ENCODE measurements around the gene SYNJ1. TPM values are rescaled to one million over a fixed set of nuclear protein-coding genes. Genes with fewer than 3 reads are reported as not detected.

SYNJ1 gene
- total and polyA plus RNA-seq, 10 of the 15 experiments (the other 5 are each of a cell fraction or from before 2014, with no cell fraction given) = 1.2 to 7.0 (median 3.5) TPM

- Histone ChIP-seq H3K27me3 (replicated peaks in 1 of 2; ENCODE audit: control insufficient read depth in 2 of 2, insufficient read depth in 2 of 2, low read length in 1 of 2) (no peaks in the 10 kb centered on the region), H3K9ac (ENCODE audit: control insufficient read depth, insufficient read depth, low read length) (no peak overlapping the region), H4K20me1 (ENCODE audit: control insufficient read depth, insufficient read depth) (no peaks in the 10 kb centered on the region), H3K9me3 (replicated peaks; ENCODE audit: control insufficient read depth, insufficient read depth, low read length) (no peaks in the 10 kb centered on the region), H3K79me2 (ENCODE audit: control insufficient read depth, insufficient read depth, low read length) (no peaks in the 10 kb centered on the region), H3K4me1 (ENCODE audit: control insufficient read depth, insufficient read depth, low read length) (no peaks in the 10 kb centered on the region), H3K36me3 (ENCODE audit: control insufficient read depth in 2 of 2, insufficient read depth in 2 of 2, low read length in 1 of 2) (peaks cover 2 to 4% of the 10 kb centered on the region in 2 experiments; a peak in 3 of 4 replicates), H2AFZ (ENCODE audit: control insufficient read depth, low read depth, low read length) (no peak overlapping the region), H3K4me3 (no peak overlapping the region), H3K4me2 (ENCODE audit: control insufficient read depth, insufficient read depth) (no peak overlapping the region), H3K27ac (ENCODE audit: control insufficient read depth, insufficient read depth) (no peak overlapping the region)
- RAD21 ChIA-PET (ENCODE audit: unreplicated experiment) = no interaction called here
- CTCF ChIA-PET = interaction anchor here (1.7 kb wide), 1 partner anchor 136 kb away, joined by 4 read pairs; no protein-coding TSS in a partner anchor
- POLR2A ChIA-PET = no interaction called here
- in situ Hi-C loops (cut with MboI) = no loop called here
- BruUV-seq (replicated peaks) = no TSS peak
- 98% methylated on average over 3 of the region's 3 CpGs for WGBS (ENCODE audit: insufficient coverage, insufficient replicate concordance, low lambda C conversion rate, missing lambda C conversion rate)
- intact Hi-C loops (cut with micrococcal nuclease; ENCODE audit: unreplicated experiment) = no loop called here
- SMC1A ChIA-PET (ENCODE audit: uncharacterized antibody, unreplicated experiment) = interaction anchor here (0.6 to 0.8 kb wide), 2 partner anchors 11 to 37 kb away, joined by 3 read pairs; no protein-coding TSS in a partner anchor
- DNase-seq (ENCODE audit: low read depth, low spot score) (no peak), FAIRE-seq (no peak), ATAC-seq (no peak)
- TF ChIP-seq MYB (IDR thresholded peaks at IDR 0.05; ENCODE audit: borderline replicate concordance, low read depth, low read length) (no peak), RAD21 (IDR thresholded peaks at IDR 0.05; ENCODE audit: insufficient read depth, low read depth, low read length) (no peak), ESRRA (IDR thresholded peaks at IDR 0.05; ENCODE audit: low read length) (no peak), ETV6 (conservative IDR thresholded peaks at IDR 0.05 in 1 of 2, IDR thresholded peaks at IDR 0.05 in 1 of 2; ENCODE audit: borderline replicate concordance in 1 of 2, low read depth in 1 of 2) (no peak), NRF1 (conservative IDR thresholded peaks at IDR 0.05; ENCODE audit: low read depth, low read length) (no peak), ZNF24 (IDR thresholded peaks at IDR 0.05) (no peak), NR2F1 (conservative IDR thresholded peaks at IDR 0.05) (no peak)
- TF ChIP-seq, protein P1, sequence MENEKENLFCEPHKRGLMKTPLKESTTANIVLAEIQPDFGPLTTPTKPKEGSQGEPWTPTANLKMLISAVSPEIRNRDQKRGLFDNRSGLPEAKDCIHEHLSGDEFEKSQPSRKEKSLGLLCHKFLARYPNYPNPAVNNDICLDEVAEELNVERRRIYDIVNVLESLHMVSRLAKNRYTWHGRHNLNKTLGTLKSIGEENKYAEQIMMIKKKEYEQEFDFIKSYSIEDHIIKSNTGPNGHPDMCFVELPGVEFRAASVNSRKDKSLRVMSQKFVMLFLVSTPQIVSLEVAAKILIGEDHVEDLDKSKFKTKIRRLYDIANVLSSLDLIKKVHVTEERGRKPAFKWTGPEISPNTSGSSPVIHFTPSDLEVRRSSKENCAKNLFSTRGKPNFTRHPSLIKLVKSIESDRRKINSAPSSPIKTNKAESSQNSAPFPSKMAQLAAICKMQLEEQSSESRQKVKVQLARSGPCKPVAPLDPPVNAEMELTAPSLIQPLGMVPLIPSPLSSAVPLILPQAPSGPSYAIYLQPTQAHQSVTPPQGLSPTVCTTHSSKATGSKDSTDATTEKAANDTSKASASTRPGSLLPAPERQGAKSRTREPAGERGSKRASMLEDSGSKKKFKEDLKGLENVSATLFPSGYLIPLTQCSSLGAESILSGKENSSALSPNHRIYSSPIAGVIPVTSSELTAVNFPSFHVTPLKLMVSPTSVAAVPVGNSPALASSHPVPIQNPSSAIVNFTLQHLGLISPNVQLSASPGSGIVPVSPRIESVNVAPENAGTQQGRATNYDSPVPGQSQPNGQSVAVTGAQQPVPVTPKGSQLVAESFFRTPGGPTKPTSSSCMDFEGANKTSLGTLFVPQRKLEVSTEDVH (IDR thresholded peaks at IDR 0.05; ENCODE audit: low read depth, partially characterized antibody) = no peak
Observed at GRCh38 chr21:32690085-32690484, 37.7 kb downstream of the SYNJ1 start.
